GM18505 (cell line): Measurements from ENCODE around the gene CASP14.
"Not testable (repeated sequence)": the region's sequence is repeated elsewhere in the genome, so short reads cannot be mapped to it uniquely, and the experiment has no call there.

Experiments used
- ATAC-seq: cut with Tn5 transposase; IDR thresholded peaks from one replicate; pipeline ENCODE4 v1.9.1; 2021; ENCODE audit not compliant: unreplicated experiment
- POLR2A ChIP-seq: IDR thresholded peaks from 4 replicates; pipeline ENCODE4 v1.6.1; 2011; ENCODE audit warnings: borderline replicate concordance; ENCODE audit not compliant: insufficient read depth, insufficient read length; ENCODE audit errors: extremely low read depth

The CASP14 gene, protein sequence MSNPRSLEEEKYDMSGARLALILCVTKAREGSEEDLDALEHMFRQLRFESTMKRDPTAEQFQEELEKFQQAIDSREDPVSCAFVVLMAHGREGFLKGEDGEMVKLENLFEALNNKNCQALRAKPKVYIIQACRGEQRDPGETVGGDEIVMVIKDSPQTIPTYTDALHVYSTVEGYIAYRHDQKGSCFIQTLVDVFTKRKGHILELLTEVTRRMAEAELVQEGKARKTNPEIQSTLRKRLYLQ

DNA sequence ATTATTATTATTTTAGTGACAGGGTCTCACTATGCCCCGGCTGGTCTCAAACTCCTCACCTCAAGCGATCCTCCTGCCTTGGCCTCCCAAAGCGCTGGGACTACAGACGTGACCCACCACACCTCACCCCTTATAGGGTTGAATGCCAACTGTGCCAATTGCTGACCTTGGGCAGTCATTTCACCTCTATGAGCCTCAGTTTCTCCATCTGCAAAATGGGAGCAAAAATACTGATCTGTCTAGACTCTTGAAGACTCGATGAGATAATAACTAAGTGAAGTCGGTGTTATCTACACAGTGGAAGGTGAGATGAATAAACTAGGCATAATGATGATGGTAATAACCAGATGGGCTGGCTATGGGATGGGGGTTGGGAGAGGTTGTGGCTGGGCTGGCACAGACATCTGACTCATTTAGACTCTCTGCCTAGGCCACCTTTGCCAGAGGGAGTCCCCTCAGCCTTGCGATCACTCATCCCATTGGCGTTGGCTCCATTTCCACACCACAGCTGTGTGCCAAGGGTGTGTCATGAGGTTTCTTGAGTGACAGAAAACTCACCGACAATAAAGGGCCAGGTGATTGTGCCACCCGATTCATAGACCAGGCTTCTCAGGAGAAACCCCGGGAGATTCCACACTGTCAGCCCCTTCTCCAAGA is at the start of gene CASP14:
Gene CASP14 (plus strand): TSS at position 596 of the 657 bp plus-strand sequence. CDS start 2,772 bp downstream, outside the sequence.
- no peak for TF ChIP-seq POLR2A
- no peak for ATAC-seq

DNA sequence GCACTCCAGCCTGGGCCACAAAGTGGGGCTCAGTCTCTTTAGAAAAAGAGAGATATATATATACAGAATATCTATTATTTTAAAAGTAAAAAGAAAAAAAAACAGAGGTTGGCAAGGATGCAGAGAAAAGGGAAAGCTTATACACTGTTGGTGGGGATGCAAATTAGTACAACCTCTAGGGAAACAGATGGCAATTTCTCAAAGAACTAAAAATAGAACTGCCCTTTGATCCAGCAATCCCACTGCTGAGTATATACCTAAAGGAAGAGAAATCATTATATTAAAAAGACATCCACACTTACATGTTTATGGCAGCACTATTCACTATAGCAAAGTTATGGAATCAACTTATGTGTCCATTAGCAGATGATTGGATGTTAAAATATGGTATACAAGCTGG is 41.0 kb upstream of the CASP14 start:
- ATAC-seq = no peak
- TF ChIP-seq POLR2A = no peak

DNA sequence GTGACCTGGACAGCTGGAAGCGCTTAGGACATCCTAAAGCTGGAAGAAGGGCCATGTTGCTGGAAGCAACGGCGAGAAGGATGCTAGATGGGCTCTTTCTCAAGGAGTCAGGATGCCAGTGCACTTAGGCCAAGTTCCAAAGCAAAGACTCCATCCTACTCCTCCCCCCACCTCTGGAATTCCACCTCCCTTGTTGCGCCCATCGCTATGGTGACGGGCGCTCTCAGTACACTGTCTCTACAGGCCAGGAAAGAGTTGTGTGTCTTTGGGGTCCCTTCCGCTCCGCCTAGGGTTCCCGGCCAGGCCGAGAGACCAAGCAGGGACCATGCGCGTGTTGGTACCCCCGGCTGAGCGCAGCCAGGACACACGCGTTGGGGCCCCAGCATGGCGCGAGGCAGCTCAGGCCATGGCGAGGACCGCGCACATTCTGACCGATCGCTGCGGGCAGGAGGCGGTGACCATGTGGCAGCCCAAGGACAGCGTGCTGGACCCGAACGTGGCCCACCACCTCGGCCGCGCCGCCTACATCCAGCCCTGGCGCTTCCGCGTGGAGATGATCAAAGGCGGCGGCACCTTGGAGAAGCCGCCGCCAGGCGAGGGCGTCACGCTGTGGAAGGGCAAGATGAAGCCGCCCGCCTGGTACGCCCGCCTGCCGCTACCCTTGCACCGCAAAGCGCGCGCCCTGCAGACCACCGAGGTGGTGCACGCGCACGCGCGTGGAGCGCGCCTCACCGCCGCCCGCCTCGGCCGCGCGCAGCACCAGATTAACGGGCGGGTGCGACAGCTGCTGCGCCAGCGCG is 38.6 kb upstream of the CASP14 start:
- no peak for ATAC-seq
- no peak for TF ChIP-seq POLR2A

DNA sequence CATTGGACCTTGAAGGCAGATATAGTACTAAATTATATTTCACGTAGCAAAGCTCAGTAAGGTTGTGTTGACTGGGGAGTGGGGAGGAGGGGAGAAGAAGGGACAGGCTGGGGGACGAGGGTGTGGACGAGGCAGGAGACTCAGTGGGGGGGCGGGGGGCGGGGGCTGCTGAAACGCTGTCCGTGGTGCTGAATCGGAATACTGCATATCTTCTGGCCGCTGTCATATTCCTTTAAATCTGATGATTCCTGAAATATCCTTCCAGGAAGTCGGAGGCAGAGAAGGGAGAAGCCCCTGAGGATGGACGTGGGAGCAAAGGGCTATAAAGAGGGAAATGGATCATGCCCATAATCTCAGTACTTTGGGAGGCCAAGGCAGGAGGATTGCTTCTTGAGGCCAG is 34.7 kb upstream of the CASP14 start:
- no peak for TF ChIP-seq POLR2A

DNA sequence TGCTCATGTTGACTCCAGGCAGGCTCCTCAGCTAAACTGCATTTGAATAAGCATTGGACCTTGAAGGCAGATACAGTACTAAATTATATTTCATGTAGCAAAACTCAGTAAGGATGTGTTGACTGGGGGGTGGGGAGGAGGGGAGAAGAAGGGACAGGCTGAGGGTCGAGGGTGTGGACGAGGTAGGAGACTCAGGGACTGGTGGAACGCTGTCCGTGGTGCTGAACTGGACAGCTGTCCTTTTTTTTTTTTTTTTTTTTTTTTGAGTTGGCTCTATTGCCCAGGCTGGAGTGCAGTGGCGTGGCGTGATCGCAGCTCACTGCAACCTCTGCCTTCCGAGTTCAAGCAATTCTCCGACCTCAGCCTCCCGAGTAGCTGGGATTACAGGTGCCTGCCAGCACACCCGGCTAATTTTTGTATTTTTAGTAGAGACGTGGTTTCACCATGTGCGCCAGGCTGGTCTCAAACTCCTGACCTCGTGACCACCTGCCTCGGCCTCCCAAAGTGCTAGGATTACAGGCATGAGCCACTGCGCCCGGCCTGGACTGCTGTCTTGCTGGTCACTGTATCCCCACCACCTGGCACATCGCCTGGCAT is 33.2 kb upstream of the CASP14 start:
- ATAC-seq = no peak
- TF ChIP-seq POLR2A = no peak

More for the DNA sequence above, 34.7 kb upstream of the CASP14 start:
- no peak for ATAC-seq

DNA sequence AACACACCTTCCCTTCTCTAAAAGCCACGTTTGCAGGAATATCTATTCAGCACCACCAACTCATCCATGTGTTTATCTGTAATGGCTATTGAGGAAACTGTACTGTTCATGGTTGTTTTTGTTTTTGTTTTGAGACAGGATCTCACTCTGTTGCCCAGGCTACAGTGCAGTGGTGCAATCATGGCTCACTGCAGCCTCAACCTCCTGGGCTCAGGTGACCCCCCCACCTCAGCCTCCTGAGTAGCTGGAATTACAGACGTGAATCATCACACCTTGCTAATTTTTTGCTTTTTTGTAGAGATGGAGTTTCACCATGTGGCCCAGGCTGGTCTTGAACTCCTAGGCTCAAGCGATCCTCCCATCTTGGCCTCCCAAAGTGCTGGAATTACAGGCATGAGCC is 30.4 kb upstream of the CASP14 start:
- ATAC-seq = not testable (repeated sequence)

DNA sequence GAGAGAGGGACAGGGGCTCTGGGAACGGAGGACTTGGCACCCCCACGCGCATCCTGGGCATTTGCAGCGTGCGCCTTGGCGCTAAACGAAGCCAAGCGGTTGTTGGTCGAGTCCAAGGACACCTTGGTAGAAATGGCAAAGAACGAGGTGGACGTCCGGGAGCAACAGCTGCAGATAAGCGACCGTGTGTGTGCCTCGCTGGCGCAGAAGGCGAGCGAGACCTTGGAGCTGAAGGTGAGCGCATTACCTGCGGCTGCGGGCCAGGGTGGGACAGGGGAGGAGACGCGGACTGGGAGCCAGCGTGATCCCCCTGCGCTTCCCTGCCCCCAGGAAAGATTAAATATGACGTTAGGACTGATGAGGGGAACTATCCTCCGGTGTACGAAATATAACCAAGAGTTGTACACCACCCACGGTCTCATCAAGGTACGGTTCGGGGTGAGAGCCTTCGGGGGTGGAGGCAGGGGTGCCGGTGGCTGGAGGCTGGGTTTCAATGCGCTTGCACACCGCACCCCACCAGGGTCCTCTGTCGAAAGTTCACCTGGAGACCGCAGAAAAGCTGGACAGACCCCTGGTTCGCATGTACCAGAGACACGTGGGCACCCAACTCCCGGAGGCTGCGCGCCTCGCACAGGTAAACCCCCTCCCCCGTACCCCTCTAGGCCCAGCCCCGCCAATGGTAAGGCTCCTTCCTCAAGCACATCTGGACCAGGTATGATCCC is 27.8 kb upstream of the CASP14 start:
- no peak for TF ChIP-seq POLR2A
- ATAC-seq = no peak

DNA sequence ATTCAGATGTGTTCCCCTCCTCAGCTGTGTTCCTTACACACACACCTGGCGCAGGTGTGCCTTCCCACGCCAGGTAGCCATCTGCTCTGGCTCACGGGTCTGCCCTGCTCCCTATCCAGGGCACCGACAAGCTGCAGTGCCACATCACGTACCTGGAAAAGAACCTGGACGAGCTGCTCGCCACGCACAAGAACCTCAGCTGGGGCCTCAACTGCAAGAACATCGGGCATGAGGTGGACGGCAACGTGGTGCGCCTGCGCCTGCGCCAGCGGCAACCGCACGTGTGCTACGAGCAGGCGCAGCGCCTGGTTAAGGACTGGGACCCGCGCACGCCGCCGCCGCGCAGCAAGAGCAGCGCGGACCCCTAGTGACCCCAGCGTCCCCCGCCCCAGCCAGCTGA is 26.5 kb upstream of the CASP14 start:
- no peak for ATAC-seq
- no peak for TF ChIP-seq POLR2A

DNA sequence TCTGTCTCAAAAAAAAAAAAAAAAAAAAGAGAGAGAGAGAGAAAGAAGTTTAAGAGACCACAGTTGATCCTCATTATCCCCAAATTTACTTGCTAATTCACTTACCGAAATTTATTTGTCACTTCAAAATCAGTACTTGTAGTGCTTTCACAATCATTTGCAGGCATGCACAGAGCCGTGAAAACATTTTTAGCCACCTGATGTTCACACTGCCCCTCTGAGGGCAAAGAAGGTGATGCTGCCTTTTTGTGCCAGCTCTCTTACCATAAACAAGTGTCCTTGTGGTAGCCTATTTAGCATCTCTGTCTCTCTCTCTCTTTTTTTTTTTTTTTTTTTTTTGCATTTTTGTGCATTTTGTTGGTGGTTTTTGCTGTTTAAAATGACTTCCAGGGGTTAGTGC is 24.1 kb upstream of the CASP14 start:
- ATAC-seq = no peak
- TF ChIP-seq POLR2A = no peak

DNA sequence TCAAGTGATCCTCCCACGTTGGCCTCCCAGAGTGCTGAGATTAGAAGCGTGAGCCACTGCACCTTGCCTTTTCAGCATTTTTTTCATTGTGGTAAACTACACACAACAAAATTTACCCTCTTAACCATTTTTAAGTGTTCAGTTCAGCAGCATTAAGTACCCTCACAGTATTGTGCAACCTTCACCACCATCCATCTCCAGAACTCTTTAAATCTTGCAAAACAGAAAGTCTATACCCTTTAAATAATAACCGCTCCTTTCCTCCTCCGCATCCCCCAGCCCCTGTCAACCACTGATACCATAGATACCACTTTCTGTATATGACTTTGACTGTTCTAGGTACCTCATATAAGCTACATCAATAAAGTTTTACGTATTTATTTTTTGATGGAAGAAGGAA is 20.8 kb upstream of the CASP14 start:
- no peak for TF ChIP-seq POLR2A
- ATAC-seq = no peak

DNA sequence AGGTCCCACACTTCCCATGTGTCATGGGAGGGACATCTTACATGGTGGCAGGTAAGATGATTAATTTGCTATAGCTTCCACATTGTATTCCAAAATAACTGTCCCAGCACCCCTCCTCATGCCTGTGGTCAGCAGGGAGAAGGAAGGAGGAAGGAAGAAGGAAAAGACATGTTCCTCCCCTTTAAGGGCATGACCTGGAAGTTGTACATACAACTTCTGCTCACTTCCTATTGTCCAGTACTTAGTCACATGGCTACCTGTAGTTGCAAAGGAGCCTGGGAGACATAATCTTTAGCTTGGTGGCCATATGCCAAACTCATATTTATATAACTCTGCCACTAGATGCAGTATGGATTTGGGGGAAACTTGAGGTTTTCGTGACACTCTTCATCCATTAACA is 17.6 kb upstream of the CASP14 start:
- no peak for TF ChIP-seq POLR2A
- no peak for ATAC-seq

DNA sequence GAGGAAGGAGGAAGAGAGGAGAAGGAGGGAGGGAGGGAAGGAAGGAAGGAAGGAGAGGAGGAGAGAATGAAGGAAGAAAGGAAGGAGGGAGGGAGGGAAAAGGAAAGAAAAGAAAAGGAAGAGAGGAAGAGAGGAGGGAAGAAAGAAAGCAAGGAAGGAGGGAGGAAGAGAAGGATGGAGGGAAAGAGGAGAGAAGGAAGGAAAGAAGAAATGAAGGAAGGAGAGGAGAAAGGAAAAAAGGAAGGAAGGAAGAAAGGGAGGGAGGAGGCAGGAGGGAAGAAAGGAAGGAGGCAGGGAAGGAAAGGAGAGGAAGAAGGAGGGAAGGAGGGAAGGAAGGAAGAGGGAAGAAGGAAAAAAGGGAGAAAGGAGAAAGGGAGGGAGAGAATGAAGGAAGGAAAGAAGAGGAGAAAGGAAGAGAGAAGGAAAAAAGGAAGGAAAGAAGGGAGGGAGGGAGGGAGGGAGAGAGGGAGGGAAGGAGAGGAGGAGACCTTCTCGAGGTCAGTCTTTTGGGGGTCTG is 13.4 kb upstream of the CASP14 start:
- no peak for ATAC-seq
- no peak for TF ChIP-seq POLR2A

DNA sequence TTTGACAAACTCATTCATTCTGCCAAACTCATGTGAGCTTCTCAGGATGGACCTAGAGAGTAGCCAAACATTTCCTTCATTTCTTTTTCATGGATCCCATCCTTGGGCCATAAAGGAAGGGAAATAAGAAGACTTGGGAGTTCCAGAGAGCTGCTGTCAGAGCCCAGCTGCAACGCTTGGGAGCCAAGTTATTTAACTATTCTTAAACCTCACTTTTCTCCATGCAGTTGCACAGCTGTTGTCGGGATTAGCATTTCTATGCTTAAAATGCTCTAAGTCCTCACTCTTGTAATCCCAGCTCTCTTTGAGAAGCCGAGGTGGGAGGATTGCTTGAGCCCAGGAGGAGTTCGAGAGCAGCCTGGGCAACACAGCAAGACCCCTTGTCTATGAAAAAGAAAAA is 11.7 kb upstream of the CASP14 start:
- TF ChIP-seq POLR2A = no peak
- no peak for ATAC-seq
